ENCODE measurements around the gene DPPA4. TPM values are rescaled to one million over a fixed set of nuclear protein-coding genes. Genes with fewer than 3 reads are reported as not detected.

The DPPA4 gene
- total RNA-seq, 4 donors from 2014 or later, result not detected

DNA sequence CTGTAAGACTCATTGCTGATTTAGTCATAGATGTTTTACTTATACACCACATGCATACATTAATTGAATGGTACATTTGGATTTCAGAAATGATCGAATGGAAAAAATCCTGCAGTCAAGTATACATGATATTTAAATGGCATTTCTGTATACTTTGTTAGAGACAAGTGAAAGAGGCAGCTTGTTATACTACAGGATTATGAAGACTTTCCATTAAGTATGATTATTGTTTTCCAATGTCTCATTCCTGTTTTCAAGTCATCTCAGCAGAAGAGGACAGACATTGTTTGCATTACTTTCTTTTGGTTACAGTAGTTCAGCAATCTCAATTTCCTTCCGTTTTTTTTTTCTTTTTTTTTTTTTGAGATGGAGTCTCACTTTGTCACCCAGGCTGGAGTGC is 36.6 kb upstream of the DPPA4 start:
- TF ChIP-seq, protein P1, sequence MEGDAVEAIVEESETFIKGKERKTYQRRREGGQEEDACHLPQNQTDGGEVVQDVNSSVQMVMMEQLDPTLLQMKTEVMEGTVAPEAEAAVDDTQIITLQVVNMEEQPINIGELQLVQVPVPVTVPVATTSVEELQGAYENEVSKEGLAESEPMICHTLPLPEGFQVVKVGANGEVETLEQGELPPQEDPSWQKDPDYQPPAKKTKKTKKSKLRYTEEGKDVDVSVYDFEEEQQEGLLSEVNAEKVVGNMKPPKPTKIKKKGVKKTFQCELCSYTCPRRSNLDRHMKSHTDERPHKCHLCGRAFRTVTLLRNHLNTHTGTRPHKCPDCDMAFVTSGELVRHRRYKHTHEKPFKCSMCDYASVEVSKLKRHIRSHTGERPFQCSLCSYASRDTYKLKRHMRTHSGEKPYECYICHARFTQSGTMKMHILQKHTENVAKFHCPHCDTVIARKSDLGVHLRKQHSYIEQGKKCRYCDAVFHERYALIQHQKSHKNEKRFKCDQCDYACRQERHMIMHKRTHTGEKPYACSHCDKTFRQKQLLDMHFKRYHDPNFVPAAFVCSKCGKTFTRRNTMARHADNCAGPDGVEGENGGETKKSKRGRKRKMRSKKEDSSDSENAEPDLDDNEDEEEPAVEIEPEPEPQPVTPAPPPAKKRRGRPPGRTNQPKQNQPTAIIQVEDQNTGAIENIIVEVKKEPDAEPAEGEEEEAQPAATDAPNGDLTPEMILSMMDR (IDR thresholded peaks at IDR 0.05), result no peak
- TF ChIP-seq EP300 (IDR thresholded peaks at IDR 0.05), result no peak
- no peak for TF ChIP-seq POLR2A (IDR thresholded peaks at IDR 0.05)
- Histone ChIP-seq H3K27ac (no peak overlapping the region), H3K9me3 (no peaks in the 10 kb centered on the region), H3K36me3 (no peaks in the 10 kb centered on the region), H3K27me3 (no peaks in the 10 kb centered on the region), H3K4me1 (no peaks in the 10 kb centered on the region), H3K4me3 (no peak overlapping the region)
- no peak for DNase-seq (ENCODE audit: low spot score in 2 of 2)
- 59 to 76% methylated on average over 2 of the region's 2 CpGs for WGBS, 2 donors

DNA sequence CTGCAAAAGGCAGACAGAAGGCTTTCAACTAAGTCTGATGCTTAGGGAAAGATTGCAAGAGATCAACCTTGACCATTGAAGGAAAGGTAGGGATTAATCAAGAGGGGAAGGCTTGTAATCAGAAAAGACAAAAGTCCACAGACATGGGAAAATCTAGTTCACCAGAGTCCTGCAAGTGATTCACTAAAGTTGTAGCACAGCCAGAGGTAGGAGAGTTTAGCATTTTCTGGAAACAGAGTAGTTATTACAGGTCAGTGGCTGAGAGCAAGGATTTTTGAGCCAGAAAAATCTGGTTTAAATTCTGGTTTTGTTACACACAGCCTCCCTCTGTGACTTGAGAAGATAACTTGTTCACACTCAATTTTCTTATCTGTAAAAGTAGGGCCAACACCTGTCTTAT is 35.3 kb upstream of the DPPA4 start:
- Histone ChIP-seq H3K9me3 (no peaks in the 10 kb centered on the region), H3K27me3 (no peaks in the 10 kb centered on the region), H3K27ac (no peak overlapping the region), H3K4me1 (no peaks in the 10 kb centered on the region), H3K36me3 (no peaks in the 10 kb centered on the region), H3K4me3 (no peak overlapping the region)
- no peak for TF ChIP-seq EP300 (IDR thresholded peaks at IDR 0.05)
- TF ChIP-seq, protein P1 (IDR thresholded peaks at IDR 0.05), result no peak
- TF ChIP-seq POLR2A (IDR thresholded peaks at IDR 0.05), result no peak
- no peak for DNase-seq (ENCODE audit: low spot score in 2 of 2)

DNA sequence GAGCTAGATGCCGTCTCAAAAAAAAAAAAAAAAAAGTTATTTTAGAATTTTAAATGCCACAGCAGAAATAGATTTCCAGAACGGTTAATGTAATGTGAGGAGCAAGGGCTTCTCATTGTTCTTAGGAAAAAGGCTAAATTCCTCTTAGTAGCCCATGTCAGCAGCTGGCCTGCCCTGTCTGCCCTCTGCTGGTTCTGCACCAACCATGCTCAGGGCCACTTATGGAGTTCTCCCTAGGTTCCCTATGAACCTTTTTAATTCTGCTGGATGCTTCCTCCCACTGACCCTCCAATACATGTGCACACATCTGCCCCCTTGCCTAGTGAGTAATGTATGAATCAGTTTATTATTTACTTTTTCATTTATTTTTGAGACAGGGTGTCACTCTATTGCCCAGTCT is 32.2 kb upstream of the DPPA4 start:
- no peak for DNase-seq (ENCODE audit: low spot score in 2 of 2)
- H3K4me3 ChIP-seq, result no peak overlapping the region
- no peaks in the 10 kb centered on the region for H3K9me3 ChIP-seq
- H3K4me1 ChIP-seq, result no peaks in the 10 kb centered on the region
- H3K36me3 ChIP-seq, result no peaks in the 10 kb centered on the region
- TF ChIP-seq EP300 (IDR thresholded peaks at IDR 0.05) (no peak), POLR2A (IDR thresholded peaks at IDR 0.05) (no peak)
- TF ChIP-seq, protein P1 (IDR thresholded peaks at IDR 0.05), result no peak
- H3K27me3 ChIP-seq, result no peaks in the 10 kb centered on the region
- 45 to 47% methylated on average over 2 of the region's 2 CpGs for WGBS, 2 donors
- no peak overlapping the region for H3K27ac ChIP-seq

DNA sequence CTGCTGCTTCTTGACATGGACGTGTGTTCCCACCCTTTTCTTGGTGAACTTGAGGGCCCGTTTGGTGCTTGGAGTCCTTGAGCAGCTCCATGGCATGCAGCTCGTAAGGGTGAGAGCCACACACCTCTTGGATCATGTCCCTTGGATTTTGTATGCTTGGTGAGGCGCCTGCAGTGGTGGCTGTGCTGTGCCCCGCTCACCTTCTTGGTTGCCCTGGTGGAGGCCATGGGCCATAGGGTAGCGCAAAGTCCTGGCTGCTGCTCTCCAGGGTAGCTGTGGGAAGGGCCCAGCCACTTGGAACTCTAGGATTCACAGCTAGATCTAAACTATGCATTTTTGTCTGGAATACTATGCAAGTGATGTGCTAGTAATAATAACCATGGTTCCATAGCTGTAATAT is 26.7 kb upstream of the DPPA4 start:
- H3K4me1 ChIP-seq, result no peaks in the 10 kb centered on the region
- H3K36me3 ChIP-seq, result no peaks in the 10 kb centered on the region
- TF ChIP-seq EP300 (IDR thresholded peaks at IDR 0.05), result no peak
- TF ChIP-seq, protein P1 (IDR thresholded peaks at IDR 0.05), result no peak
- TF ChIP-seq POLR2A (IDR thresholded peaks at IDR 0.05), result no peak
- no peak overlapping the region for H3K27ac ChIP-seq
- no peaks in the 10 kb centered on the region for H3K27me3 ChIP-seq
- no peak overlapping the region for H3K4me3 ChIP-seq
- peaks cover 0 to 4% (median 0%) of the 10 kb centered on the region in 4 donors for H3K9me3 ChIP-seq
- WGBS, 2 donors, result 78% methylated on average over 6 of the region's 6 CpGs
- no peak for DNase-seq (ENCODE audit: low spot score in 2 of 2)

DNA sequence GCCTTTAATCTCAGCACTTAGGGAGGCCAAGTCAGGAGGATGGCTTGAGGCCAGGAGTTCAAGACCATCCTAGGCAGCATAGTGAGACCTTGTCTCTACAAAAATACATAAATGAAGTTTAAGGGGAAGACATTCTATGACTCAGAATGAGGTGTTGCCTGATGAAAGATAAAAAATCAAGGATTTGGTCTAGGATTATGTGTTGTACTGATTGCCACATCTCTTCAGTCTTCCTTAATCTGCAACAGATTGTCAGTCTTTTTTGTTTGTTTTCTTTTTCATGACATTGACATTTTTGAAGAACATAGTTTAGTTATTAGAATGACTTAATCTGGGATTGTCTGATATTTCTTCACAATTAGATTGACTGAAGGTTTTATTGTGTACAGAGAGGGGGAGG is 26.3 kb upstream of the DPPA4 start:
- Histone ChIP-seq H3K36me3 (no peaks in the 10 kb centered on the region), H3K27ac (no peak overlapping the region), H3K9me3 (peaks cover 0 to 4% (median 0%) of the 10 kb centered on the region in 4 donors), H3K4me3 (no peak overlapping the region), H3K27me3 (no peaks in the 10 kb centered on the region), H3K4me1 (no peaks in the 10 kb centered on the region)
- no peak for DNase-seq (ENCODE audit: low spot score in 2 of 2)
- TF ChIP-seq POLR2A (IDR thresholded peaks at IDR 0.05) (no peak), EP300 (IDR thresholded peaks at IDR 0.05) (no peak)
- TF ChIP-seq, protein P1 (IDR thresholded peaks at IDR 0.05), result no peak

Data from tibial nerve (tissue), 4 donors.